GM20431 (cell line): ENCODE measurements around the gene ZCCHC24.

Source experiments
- in situ Hi-C: fragments of 300-500 bp; cut with MseI, MboI; formaldehyde crosslinking; loops from one replicate; pipeline ENCODE4 v1.15.0; 2020; ENCODE audit warnings: low sequenced_read_pairs; ENCODE audit not compliant: unreplicated experiment

Gene ZCCHC24

GRCh38 chr10:79387974-79388850 lies 57.2 kb downstream of the ZCCHC24 start:
- in situ Hi-C loops: no loop called here

GRCh38 chr10:79387466-79387973 lies 57.9 kb downstream of the ZCCHC24 start:
- in situ Hi-C loops: no loop called here

GRCh38 chr10:79386637-79387465 lies 58.6 kb downstream of the ZCCHC24 start:
- in situ Hi-C loops: no loop called here

- in situ Hi-C loops: no loop called here
Measured at GRCh38 chr10:79385804-79386531, 59.5 kb downstream of the ZCCHC24 start.

GRCh38 chr10:79385392-79385795 lies 60.0 kb downstream of the ZCCHC24 start:
- in situ Hi-C loops: no loop called here

GRCh38 chr10:79384773-79385391 lies 60.5 kb downstream of the ZCCHC24 start:
- in situ Hi-C loops: no loop called here

GRCh38 chr10:79383974-79384606 lies 61.3 kb downstream of the ZCCHC24 start:
- in situ Hi-C loops: no loop called here

GRCh38 chr10:79382491-79382941 lies 62.9 kb downstream of the ZCCHC24 start:
- in situ Hi-C loops: no loop called here

GRCh38 chr10:79381804-79382221 lies 63.6 kb downstream of the ZCCHC24 start:
- in situ Hi-C loops: no loop called here

- in situ Hi-C loops: no loop called here
Measured at GRCh38 chr10:79380946-79381721, 64.3 kb downstream of the ZCCHC24 start.

GRCh38 chr10:79380125-79380945 lies 65.1 kb downstream of the ZCCHC24 start:
- in situ Hi-C loops: no loop called here

- in situ Hi-C loops: loop anchor here (10.0 kb wide), 1 partner anchor 85 kb away; no protein-coding TSS in a partner anchor
Measured at GRCh38 chr10:79379512-79380124, 65.8 kb downstream of the ZCCHC24 start.

- in situ Hi-C loops: loop anchor here (10.0 kb wide), 1 partner anchor 86 kb away; no protein-coding TSS in a partner anchor
Measured at GRCh38 chr10:79378647-79379511, 66.5 kb downstream of the ZCCHC24 start.

GRCh38 chr10:79378383-79378646 lies 67.1 kb downstream of the ZCCHC24 start:
- in situ Hi-C loops: loop anchor here (10.0 kb wide), 1 partner anchor 86 kb away; no protein-coding TSS in a partner anchor

GRCh38 chr10:79377557-79378382 lies 67.7 kb downstream of the ZCCHC24 start:
- in situ Hi-C loops: loop anchor here (10.0 kb wide), 1 partner anchor 87 kb away; no protein-coding TSS in a partner anchor
